Activated CD4-positive, alpha-beta T cell treated with anti-CD3 and anti-CD28 coated beads for 4 hours (primary cell): Measurements from ENCODE around the gene KRTAP5-11.
"Not testable (repeated sequence)": the region's sequence is repeated elsewhere in the genome, so short reads cannot be mapped to it uniquely, and the experiment has no call there.

ENCODE experiments used
- DNase-seq, 2 donors: peaks; one replicate each; pipeline ENCODE4 v3.0.0-alpha.2; 2020

KRTAP5-11 gene

DNA sequence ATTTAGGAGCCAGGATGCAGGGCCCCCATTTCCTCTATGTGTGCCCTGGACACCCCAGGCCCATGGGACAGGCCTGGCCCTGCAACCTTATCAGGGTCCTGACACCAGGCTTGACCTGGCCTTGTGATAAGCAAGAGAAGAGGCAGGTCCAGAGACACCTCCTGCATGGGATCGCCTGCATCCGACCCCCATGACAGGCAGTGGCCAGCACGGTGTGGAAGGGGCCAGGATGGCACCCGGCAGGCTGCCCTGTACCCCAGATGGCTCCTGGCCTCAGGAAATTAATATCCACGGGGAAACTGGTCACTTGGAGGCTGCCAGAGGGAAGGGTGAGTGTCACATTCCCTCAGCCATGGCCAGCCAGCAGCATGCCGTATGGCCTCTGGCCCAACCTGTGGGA lies 27.7 kb downstream of the KRTAP5-11 start:
- no peak for DNase-seq

- no peak for DNase-seq
These were observed 31.0 kb downstream of the KRTAP5-11 start for GRCh38 chr11:71551711-71552110.

GRCh38 chr11:71548716-71549151 lies 33.9 kb downstream of the KRTAP5-11 start:
- DNase-seq = no peak

DNA sequence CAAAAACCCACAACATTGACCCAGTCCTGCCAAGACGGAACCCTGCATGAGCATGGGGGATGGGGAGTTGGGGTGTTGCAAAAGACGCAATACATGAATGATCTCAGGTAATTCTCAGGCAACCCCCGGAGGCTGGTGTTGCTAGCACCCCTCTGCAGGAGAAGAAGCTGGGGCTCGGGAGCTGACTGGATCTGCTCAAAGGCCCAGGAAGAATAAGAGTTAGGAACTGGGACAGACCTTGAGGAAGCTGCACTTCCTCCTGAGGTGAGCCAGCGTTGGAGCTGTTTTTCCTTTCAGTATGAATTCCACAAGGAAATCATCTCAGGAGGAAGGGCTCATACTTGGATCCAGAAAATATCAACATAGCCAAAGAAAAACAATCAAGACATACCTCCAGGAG lies 34.6 kb downstream of the KRTAP5-11 start, which contains the start of gene KRTAP5-9:
KRTAP5-9 (plus strand) TSS at position 301 of the 400 bp plus-strand sequence. CDS start 238 bp downstream, outside the sequence.
- no peak for DNase-seq

GRCh38 chr11:71545405-71545966 lies 37.2 kb downstream of the KRTAP5-11 start:
- no peak for DNase-seq

- no peak for DNase-seq
These were observed 38.0 kb downstream of the KRTAP5-11 start for GRCh38 chr11:71544525-71545214.

GRCh38 chr11:71543866-71544265 lies 38.8 kb downstream of the KRTAP5-11 start:
- DNase-seq = no peak

DNA sequence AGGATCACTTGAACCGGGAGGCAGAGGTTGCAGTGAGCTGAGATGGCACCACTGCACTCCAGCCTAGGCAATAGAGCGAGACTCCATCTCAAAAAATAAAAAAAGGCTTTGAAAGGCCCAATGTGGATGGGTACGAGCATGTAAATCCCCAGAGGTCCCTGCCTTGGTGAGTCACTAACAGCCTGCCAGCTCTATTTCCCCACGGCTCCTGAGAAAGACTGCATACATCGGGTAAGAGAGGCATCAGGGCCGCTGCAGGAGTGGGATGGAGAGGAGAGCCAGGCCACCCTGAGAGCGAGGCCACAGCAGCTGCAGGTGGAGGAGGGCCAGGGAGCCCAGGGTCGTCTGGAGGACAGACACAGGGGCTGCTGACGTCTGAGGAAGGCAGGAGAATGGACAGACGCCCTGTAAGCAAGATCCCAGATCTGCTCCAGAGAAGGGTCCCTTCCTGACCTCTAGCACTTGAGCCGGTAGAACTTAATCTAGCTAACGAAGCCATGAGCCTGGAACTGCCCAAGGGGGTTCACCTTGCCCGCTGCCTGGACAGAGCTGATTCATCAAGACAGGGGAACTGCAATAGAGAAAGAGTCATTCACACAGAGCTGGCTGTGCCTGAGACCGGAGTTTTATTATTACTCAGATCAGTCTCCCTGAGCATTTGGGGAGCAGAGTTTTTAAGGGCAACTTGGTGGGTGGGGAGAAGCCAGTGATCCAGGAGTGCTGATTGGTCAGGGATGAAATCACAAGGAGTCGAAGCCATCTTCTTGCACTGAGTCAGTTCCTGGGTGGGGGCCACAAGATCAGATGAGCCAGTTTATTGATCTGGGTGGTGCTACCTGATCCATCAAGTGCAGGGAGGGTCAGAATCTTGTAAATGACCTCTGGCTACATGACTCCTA lies 39.5 kb downstream of the KRTAP5-11 start:
- no peak for DNase-seq

GRCh38 chr11:71542382-71542781 lies 40.3 kb downstream of the KRTAP5-11 start:
- DNase-seq = no peak

DNA sequence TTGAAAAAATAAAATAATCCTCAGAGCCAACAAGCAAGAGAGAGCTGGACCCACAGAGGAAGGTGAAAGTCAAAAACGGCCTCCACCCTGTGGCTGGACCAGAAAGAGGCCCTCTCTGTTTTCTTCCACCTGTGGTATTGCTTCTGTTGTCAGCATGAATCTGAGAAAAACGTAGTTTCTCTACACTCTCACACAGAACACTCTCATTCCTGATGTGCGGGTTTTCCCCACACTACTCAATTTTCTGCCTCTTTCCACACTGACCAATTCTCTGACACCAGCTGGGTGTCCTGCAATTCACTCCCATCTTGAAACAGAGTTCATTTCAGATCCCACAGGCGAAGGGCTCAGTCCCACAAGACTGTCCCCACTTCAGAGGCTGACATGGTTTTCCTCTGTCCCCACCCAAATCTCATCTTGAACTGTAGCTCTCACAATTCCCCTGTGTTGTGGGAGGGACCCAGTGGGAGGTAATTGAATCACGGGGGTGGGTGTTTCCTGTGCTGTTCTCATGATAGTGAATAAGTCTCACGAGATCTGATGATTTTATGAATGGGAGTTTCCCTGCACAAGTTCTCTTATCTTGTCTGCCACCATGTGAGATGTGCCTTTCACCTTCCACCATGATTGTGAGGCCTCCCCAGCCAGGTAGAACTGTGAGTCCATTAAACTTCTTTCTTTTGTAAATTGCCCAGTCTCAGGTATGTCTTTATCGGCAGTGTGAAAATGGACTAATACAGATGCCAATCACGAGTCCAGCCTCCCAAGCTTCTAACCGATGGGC lies 42.0 kb downstream of the KRTAP5-11 start:
- not testable (repeated sequence) for DNase-seq

GRCh38 chr11:71539971-71540370 lies 42.7 kb downstream of the KRTAP5-11 start:
- DNase-seq = not testable (repeated sequence)

DNA sequence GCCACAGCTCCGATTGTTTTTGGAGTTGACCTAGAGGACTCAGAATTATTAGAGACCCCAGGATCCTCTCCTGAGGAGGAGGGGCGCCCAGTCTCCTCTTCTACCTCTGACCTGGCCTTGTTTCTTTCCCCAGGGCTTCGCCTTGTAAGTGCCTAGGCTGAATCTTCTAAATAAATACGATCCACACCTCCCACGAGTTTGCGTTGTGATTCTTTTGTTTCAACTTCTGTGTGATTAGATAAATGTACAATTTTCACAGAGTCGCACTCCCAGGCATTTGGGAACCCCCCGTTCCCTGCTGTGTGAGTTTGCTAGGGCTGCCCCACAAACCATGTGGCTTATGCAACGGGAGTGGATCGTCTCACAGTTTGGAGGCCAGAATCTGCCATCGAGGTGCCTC lies 43.7 kb downstream of the KRTAP5-11 start:
- DNase-seq = no peak

DNA sequence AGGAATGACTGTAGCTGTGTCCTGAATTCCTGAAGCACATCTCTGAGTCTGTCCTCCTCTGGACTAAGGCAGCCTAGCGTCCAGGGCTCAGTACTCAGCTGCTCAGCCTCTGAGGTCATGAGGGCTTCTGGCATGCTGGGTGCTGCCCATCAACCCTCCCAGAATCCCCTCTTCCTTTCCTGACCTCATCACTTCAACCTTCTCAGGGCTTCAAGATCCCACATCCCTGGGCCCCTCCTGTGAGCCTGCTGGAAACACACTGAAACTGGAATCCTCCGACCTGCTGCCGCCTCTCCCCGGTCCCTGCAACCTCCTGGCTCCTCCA lies 44.0 kb downstream of the KRTAP5-11 start:
- no peak for DNase-seq

DNA sequence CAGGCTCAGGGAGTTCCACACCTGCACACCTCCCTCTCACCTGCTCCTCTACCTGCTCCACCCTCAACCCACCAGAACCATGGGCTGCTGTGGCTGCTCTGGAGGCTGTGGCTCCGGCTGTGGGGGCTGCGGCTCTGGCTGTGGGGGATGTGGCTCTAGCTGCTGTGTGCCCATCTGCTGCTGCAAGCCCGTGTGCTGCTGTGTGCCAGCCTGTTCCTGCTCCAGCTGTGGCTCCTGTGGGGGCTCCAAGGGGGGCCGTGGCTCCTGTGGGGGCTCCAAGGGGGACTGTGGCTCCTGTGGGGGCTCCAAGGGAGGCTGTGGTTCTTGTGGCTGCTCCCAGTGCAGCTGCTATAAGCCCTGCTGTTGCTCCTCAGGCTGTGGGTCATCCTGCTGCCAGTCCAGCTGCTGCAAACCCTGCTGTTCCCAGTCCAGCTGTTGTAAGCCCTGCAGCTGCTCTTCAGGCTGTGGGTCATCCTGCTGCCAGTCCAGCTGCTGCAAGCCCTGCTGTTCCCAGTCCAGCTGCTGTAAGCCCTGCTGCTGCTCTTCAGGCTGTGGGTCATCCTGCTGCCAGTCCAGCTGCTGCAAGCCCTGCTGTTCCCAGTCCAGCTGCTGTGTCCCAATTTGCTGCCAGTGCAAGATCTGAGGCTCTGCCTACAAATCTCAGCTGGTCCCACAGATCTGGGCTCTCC lies 44.6 kb downstream of the KRTAP5-11 start, which contains the start of gene KRTAP5-8:
KRTAP5-8 (plus strand) TSS at position 49 of the 689 bp plus-strand sequence; CDS start at position 80, 31 bp downstream.
- DNase-seq = not testable (repeated sequence)

GRCh38 chr11:71537537-71537936 lies 45.1 kb downstream of the KRTAP5-11 start:
- no peak for DNase-seq

GRCh38 chr11:71535825-71536224 lies 46.9 kb downstream of the KRTAP5-11 start:
- DNase-seq = no peak

DNA sequence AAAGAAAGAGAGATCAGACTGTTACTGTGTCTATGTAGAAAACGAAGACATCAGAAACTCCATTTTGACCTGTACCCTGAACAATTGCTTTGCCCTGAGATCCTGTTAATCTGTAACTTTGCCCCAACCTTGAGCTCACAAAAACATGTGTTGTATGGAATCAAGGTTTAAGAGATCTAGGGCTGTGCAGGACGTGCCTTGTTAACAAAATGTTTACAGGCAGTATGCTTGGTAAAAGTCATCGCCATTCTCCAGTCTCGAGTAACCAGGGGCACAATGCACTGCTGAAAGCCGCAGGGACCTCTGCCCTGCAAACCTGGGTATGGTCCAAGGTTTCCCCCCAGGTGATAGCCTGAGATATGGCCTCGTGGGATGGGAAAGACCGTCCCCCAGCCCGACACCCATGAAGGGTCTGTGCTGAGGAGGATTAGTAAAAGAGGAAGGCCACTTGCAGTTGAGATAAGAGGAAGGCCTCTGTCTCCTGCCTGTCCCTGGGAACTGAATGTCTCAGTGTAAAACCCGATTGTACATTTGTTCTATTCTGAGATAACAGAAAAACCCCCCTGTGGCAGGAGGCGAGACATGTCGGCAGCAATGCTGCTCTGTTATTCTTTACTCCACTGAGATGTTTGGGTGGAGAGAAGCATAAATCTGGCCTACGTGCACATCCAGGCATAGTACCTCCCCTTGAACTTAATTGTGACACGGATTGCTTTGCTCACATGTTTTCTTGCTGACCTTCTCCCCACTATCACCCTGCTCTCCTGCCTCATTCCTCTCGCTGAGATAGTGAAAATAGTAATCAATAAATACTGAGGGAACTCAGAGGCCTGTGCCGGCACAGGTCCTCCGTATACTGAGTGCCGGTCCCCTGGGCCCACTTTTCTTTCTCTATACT lies 47.7 kb downstream of the KRTAP5-11 start:
- DNase-seq = not testable (repeated sequence)

DNA sequence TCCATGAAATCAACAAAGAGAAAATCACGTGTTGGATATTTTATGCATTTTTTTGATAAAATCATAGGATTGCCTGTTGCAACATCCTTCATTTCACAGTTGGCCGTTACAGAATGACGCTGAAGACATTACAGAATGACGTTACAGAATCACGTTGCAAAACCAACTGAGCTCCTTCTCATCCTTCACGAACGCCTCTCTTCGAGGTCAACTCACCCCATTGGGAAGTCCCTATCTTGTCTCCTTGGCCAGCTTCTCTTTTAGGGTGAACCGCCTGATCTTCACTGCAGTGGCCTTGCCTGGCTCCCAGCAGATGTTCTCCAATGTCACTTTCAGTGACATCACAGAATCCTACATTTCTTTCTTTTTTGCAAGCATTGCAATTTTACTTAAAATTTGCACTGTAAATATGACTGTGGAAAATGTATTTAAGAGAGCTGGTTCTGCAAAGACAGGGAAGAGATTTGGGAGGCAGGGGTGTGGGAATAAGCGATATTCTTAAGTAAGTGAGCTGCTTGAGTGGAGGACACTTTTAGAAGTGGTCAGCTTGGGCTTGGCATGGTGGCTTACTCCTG lies 50.6 kb downstream of the KRTAP5-11 start:
- no peak for DNase-seq
